ENCODE data around the gene TMEM88.
"Not testable (repeated sequence)": the region's sequence is repeated elsewhere in the genome, so short reads cannot be mapped to it uniquely, and the experiment has no call there.

Gene TMEM88

DNA sequence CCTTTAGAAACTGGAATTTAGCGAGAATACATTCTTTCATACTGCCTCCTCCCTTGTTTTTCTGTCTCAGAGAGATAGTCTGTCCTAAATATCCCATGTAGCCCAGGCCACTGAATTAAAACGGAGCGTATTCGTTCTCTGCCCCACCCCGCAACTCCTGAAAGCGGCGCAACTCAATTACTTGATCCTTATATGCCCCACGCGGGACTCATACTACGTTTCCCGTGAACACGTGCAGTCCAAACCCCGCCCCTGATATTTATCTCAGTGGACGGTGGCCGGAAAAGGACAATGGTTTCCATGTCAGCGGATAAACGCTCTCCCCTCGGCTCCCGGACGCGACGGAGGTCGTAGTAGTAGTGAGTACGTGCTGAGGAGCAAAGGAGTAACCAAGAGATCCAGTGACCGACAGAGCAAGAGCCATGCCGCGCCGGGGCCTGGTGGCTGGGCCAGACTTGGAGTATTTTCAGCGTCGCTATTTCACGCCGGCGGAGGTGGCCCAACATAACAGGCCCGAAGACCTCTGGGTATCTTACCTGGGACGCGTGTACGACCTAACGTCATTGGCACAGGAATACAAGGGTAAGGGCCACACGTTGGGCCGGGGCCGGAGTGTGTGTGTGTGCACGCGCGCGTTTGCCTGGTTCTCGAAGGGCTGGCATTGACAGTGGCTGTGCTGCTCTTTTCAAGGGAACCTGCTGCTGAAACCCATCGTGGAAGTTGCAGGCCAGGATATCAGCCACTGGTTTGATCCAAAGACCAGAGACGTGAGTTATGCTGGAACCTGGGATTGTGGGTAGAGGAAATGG, 3.1 kb downstream of the TMEM88 start, which contains the start of gene CYB5D1:
CYB5D1 (plus strand) TSS at position 291 of the 809 bp plus-strand sequence; CDS start at position 423, 132 bp downstream.
- Histone ChIP-seq H3K4me3 (ENCODE audit: low read depth, low read length) (peak within 1 kb of the TSS; percentile 79), H3K27me3 (no peaks in the 10 kb centered on the region), H3K36me3 (peaks cover 6% of the 10 kb centered on the region), H3K9me3 (no peaks in the 10 kb centered on the region), H3K4me1 (no peaks in the 10 kb centered on the region)
- TF ChIP-seq CTCF (IDR thresholded peaks at IDR 0.05; ENCODE audit: low read depth, low read length), result no peak
- DNase-seq, result peak; percentile 82

- peak; percentile 52 for DNase-seq
- Histone ChIP-seq H3K4me1 (no peaks in the 10 kb centered on the region), H3K4me3 (ENCODE audit: low read depth, low read length) (peak overlapping the region; percentile 79), H3K9me3 (no peaks in the 10 kb centered on the region), H3K36me3 (peaks cover 4% of the 10 kb centered on the region; the same call in 1 of the 2 replicates), H3K27me3 (no peaks in the 10 kb centered on the region)
- peak; percentile 33 for TF ChIP-seq CTCF (IDR thresholded peaks at IDR 0.05; ENCODE audit: low read depth, low read length)
Measured at GRCh38 chr17:7858522-7858810, 3.6 kb downstream of the TMEM88 start.

DNA sequence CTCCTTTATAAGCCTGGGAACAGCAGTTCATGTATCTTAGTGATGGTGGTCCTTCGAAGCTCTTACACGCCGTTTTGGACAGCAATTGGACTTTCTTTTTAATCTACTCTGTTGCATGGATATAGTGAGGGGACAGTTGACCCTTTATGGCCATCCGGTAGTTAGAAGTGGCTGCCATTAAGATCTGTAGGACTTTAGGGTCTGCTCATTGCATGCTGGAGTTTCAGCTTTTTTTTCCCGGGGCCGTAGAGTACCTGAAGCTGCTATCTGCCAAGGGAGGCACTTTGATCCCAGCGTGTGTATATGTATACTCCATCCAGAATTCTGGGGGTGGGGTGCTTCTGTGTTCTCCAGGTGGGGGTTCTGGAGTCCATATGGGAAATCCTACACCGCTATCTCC, 4.2 kb downstream of the TMEM88 start:
- no peaks in the 10 kb centered on the region for H3K4me1 ChIP-seq
- TF ChIP-seq CTCF (IDR thresholded peaks at IDR 0.05; ENCODE audit: low read depth, low read length), result no peak
- H3K36me3 ChIP-seq, result peaks cover 4% of the 10 kb centered on the region; the same call in 1 of the 2 replicates
- H3K9me3 ChIP-seq, result no peaks in the 10 kb centered on the region
- no peak for DNase-seq
- H3K27me3 ChIP-seq, result no peaks in the 10 kb centered on the region
- peak overlapping the region; percentile 79 for H3K4me3 ChIP-seq (ENCODE audit: low read depth, low read length)

DNA sequence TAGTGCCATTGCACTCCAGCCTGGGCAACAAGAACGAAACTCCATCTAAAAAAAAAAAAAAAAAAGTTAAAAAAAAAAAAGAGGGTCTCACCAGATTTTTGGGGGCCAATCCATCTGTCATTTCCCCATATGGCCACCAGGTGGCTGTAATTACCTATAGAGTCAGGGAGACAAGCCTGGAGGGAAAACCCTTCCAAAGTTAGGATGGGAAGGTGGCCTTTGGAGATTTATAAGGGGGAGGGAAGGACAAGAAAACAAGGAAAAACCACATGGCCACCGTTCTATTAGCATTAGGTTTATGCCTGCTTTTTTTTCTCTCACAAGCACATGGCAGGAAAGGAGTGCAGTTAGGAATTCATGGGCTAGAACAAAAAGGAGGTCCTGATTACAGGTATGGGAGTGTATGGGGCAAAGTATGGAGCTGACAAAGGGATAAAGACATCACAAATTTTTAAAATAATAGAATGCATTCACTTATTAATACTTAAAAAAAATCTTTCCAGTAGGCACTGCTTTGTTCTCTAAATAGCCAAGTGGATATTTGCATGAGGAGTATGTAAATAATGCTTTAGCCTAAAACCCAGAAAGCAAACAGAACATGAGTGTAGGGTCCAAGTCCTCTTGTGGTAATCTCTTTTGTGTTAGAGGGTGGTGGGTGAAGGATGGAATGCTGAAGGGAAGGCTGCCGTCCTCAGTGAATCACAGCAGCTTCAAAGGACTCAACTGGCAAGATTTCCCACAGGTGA, 8.0 kb downstream of the TMEM88 start:
- peaks cover 4% of the 10 kb centered on the region; the same call in 1 of the 2 replicates for H3K36me3 ChIP-seq
- H3K4me1 ChIP-seq, result no peaks in the 10 kb centered on the region

GRCh38 chr17:7864384-7864783, 9.5 kb downstream of the TMEM88 start:
- not testable (repeated sequence) for H3K4me1 ChIP-seq; H3K4me3 ChIP-seq (ENCODE audit: low read depth, low read length); H3K27me3 ChIP-seq; DNase-seq; H3K36me3 ChIP-seq; H3K9me3 ChIP-seq

More for the DNA sequence above, 8.0 kb downstream of the TMEM88 start:
- Histone ChIP-seq H3K4me3 (ENCODE audit: low read depth, low read length) (no peak overlapping the region), H3K27me3 (no peaks in the 10 kb centered on the region), H3K9me3 (no peaks in the 10 kb centered on the region)
- peak; percentile 56 for TF ChIP-seq CTCF (IDR thresholded peaks at IDR 0.05; ENCODE audit: low read depth, low read length)
- DNase-seq, result no peak

DNA sequence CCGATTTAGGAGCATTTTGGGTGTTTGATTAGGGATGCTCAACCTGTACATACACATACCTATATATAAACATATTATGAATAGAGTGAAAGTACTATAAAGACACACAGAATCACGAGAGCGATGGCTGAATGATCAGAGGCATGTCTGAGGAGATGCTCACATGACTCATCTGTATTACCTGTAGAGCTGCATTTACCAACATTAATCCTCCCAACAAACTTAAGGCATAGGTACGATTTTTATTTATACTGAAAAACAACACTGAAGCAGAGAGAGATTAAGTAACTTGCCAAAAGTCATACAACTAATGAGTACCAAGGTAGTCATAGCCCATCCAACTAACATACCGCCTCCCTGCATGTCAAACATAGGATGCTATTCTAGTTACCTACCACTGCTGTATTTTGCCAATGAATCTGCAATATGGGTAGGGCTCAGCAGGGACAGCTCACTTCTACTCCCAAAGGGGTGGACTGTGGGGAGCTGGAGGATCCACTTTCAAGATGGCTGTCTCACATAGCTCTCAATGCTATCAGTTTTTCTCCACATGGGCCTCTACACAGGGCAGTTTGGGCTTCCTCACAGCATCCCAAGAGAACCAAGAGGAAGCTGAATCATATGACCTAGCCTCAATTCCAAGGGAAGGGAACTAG, 10.3 kb downstream of the TMEM88 start:
- Histone ChIP-seq H3K4me3 (ENCODE audit: low read depth, low read length) (no peak overlapping the region), H3K4me1 (no peaks in the 10 kb centered on the region), H3K27me3 (no peaks in the 10 kb centered on the region)

More for the DNA sequence above, 10.3 kb downstream of the TMEM88 start:
- H3K9me3 ChIP-seq, result no peaks in the 10 kb centered on the region
- no peaks in the 10 kb centered on the region for H3K36me3 ChIP-seq
- no peak for TF ChIP-seq CTCF (IDR thresholded peaks at IDR 0.05; ENCODE audit: low read depth, low read length)
- DNase-seq, result no peak
